ENCODE results near the gene DENND2C. TPM values are rescaled to one million over a fixed set of nuclear protein-coding genes. Genes with fewer than 3 reads are reported as not detected.

The DENND2C gene
- total RNA-seq, 1 experiment from 2014 or later: 3.6 TPM

DNA sequence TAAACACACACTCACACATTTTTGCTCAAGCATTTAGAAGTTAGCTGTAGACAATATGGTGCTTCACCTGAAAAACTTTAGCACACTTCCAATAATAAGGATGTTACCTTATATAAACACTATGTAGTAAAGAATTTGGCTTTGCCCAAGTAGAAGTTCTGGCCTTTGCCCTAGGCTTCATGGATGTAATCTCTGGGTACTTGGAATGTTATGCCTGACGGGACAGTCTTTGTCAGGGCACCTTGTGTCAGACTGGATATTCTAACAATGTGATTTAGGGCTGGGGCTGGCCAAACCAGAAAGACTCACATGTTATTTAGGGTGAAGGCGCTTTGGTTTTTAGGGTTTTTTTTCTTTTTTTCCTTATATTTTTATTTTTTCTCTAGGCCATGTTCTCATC, 124.1 kb downstream of the DENND2C start:
- DNase-seq (ENCODE audit: low read depth, low spot score): no peak
- Histone ChIP-seq H3K36me3 (ENCODE audit: control insufficient read depth in 1 of 2, insufficient read depth in 2 of 2, low read length in 2 of 2) (no peaks in the 10 kb centered on the region), H3K9me3 (ENCODE audit: control insufficient read depth in 1 of 2, insufficient read depth in 1 of 2, low read depth in 1 of 2, low read length in 2 of 2) (no peaks in the 10 kb centered on the region), H3K4me2 (ENCODE audit: low read length) (no peak overlapping the region), H3K9me2 (ENCODE audit: insufficient read depth) (no peaks in the 10 kb centered on the region), H3K27ac (ENCODE audit: low read depth, low read length) (no peak overlapping the region), H3K27me3 (ENCODE audit: insufficient read depth, low read length) (no peaks in the 10 kb centered on the region), H3K4me3 (replicated peaks in 1 of 2; ENCODE audit: low read depth in 1 of 2, low read length in 2 of 2) (no peak overlapping the region), H3K4me1 (ENCODE audit: control insufficient read depth in 1 of 2, insufficient read depth in 2 of 2, low read length in 2 of 2) (no peaks in the 10 kb centered on the region), H2AFZ (ENCODE audit: low read depth, low read length, poor library complexity, severe bottlenecking) (no peak overlapping the region), H3K9ac (ENCODE audit: low read length) (no peak overlapping the region), H4K20me1 (ENCODE audit: insufficient read depth) (no peaks in the 10 kb centered on the region), H3K79me2 (ENCODE audit: insufficient read depth, low read length) (no peaks in the 10 kb centered on the region)
- ChIA-PET RAD21 (ENCODE audit: low non-redundant PET in 1 of 2, low total read pairs in 2 of 2, uncharacterized antibody in 2 of 2, unreplicated experiment in 2 of 2) (no interaction called here), POLR2A (no interaction called here), CTCF (no interaction called here)
- intact Hi-C loops (cut with micrococcal nuclease): no loop called here
- no TSS peak for BruUV-seq (replicated peaks)
- ATAC-seq: no peak
- no peak for TF ChIP-seq EZH2 (IDR thresholded peaks at IDR 0.05)
- no peak for TF ChIP-seq RAD21 (IDR thresholded peaks at IDR 0.05; ENCODE audit: low read depth)
- TF ChIP-seq, protein P1, sequence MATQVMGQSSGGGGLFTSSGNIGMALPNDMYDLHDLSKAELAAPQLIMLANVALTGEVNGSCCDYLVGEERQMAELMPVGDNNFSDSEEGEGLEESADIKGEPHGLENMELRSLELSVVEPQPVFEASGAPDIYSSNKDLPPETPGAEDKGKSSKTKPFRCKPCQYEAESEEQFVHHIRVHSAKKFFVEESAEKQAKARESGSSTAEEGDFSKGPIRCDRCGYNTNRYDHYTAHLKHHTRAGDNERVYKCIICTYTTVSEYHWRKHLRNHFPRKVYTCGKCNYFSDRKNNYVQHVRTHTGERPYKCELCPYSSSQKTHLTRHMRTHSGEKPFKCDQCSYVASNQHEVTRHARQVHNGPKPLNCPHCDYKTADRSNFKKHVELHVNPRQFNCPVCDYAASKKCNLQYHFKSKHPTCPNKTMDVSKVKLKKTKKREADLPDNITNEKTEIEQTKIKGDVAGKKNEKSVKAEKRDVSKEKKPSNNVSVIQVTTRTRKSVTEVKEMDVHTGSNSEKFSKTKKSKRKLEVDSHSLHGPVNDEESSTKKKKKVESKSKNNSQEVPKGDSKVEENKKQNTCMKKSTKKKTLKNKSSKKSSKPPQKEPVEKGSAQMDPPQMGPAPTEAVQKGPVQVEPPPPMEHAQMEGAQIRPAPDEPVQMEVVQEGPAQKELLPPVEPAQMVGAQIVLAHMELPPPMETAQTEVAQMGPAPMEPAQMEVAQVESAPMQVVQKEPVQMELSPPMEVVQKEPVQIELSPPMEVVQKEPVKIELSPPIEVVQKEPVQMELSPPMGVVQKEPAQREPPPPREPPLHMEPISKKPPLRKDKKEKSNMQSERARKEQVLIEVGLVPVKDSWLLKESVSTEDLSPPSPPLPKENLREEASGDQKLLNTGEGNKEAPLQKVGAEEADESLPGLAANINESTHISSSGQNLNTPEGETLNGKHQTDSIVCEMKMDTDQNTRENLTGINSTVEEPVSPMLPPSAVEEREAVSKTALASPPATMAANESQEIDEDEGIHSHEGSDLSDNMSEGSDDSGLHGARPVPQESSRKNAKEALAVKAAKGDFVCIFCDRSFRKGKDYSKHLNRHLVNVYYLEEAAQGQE (IDR thresholded peaks at IDR 0.05; ENCODE audit: low read depth): no peak
- TF ChIP-seq ELF1 (IDR thresholded peaks at IDR 0.05; ENCODE audit: borderline replicate concordance, low read depth): no peak
- TF ChIP-seq EGR1 (IDR thresholded peaks at IDR 0.05; ENCODE audit: low read depth): no peak
- TF ChIP-seq JUND (IDR thresholded peaks at IDR 0.05): no peak
- TF ChIP-seq ZNF274 (IDR thresholded peaks at IDR 0.05; ENCODE audit: low read depth, low read length): no peak
- TF ChIP-seq YY1 (IDR thresholded peaks at IDR 0.05; ENCODE audit: extremely low read depth, insufficient replicate concordance, low read depth, low read length): no peak
- no peak for TF ChIP-seq SIN3A (IDR thresholded peaks at IDR 0.05; ENCODE audit: low read depth)
- TF ChIP-seq, protein P2, sequence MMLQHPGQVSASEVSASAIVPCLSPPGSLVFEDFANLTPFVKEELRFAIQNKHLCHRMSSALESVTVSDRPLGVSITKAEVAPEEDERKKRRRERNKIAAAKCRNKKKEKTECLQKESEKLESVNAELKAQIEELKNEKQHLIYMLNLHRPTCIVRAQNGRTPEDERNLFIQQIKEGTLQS (IDR thresholded peaks at IDR 0.05): no peak
- TF ChIP-seq ZFX (IDR thresholded peaks at IDR 0.05): no peak
- no peak for TF ChIP-seq CEBPB (IDR thresholded peaks at IDR 0.05; ENCODE audit: low read depth)
